ENCODE results near the gene RIPOR2.

DNA sequence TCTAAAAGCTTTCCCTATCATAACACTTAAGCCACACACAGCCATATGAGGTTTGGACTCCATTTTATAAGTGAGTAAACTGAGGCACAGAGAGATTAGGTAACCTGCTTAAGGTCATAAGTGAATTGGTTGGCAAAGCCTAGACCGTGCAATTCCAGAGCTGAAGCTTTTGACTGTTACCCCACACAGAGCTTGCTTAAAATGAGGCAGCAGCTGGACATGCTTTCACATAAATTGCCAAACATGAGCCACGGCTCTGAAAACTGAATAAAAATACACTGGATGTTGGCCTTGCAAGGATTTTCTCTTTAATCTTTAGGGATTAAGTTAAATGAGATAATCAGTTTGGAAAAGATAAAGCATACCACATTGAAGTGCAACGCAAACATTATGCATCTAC is 2.5 kb downstream of the RIPOR2 start:
- TF ChIP-seq EZH2phosphoT487 (IDR thresholded peaks at IDR 0.05; ENCODE audit: insufficient read depth, low read depth) (no peak), EZH2 (IDR thresholded peaks at IDR 0.05; ENCODE audit: insufficient read depth, poor library complexity, severe bottlenecking) (no peak)

Measured in GM23248 (cell line).